ENCODE measurements around the gene CEP41.

GRCh38 chr7:130473289-130473688, 32.5 kb upstream of the CEP41 start:
- TF ChIP-seq CTCF (IDR thresholded peaks at IDR 0.05) = no peak
- no peak for TF ChIP-seq REST (IDR thresholded peaks at IDR 0.05)
- no peak for TF ChIP-seq SREBF2 (IDR thresholded peaks at IDR 0.05)
- TF ChIP-seq POLR2AphosphoS2 (conservative IDR thresholded peaks at IDR 0.05; ENCODE audit: low read length) = no peak
- no peak for TF ChIP-seq MAX (IDR thresholded peaks at IDR 0.05)
- TF ChIP-seq BHLHE40 (IDR thresholded peaks at IDR 0.05; ENCODE audit: low read depth, low read length) = no peak
